Astrocyte of the spinal cord (primary cell): ENCODE results near the gene SMARCD3.

Experiments
- DNase-seq: peaks from one replicate; pipeline ENCODE4 v3.0.0; 2011; ENCODE audit warnings: low read depth, low spot score
- H3K4me3 ChIP-seq: 2 replicates; pipeline ENCODE4 v1.5.1; 2011; ENCODE audit warnings: low read depth, mild to moderate bottlenecking, low read length, moderate library complexity
- in situ Hi-C: cut with HindIII; loops from 2 replicates; pipeline ENCODE4 v1.10.0; 2017; ENCODE audit warnings: low sequenced_read_pairs
- TF ChIP-seq, protein P1 (sequence below): IDR thresholded peaks from 2 replicates; pipeline ENCODE4 v1.5.1; 2012; ENCODE audit warnings: low read depth, mild to moderate bottlenecking, low read length, inconsistent platforms

The SMARCD3 gene

DNA sequence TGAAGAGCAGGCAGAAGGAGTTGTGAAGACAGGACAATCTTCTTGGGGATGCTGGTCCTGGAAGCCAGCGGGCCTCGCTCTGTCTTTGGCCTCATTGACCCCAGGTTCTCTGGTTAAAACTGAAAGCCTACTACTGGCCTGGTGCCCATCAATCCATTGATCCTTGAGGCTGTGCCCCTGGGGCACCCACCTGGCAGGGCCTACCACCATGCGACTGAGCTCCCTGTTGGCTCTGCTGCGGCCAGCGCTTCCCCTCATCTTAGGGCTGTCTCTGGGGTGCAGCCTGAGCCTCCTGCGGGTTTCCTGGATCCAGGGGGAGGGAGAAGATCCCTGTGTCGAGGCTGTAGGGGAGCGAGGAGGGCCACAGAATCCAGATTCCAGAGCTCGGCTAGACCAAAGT lies 14.7 kb downstream of the SMARCD3 start:
- H3K4me3 ChIP-seq: peak overlapping the region; percentile 89
- in situ Hi-C loops: no loop called here
- TF ChIP-seq, protein P1, sequence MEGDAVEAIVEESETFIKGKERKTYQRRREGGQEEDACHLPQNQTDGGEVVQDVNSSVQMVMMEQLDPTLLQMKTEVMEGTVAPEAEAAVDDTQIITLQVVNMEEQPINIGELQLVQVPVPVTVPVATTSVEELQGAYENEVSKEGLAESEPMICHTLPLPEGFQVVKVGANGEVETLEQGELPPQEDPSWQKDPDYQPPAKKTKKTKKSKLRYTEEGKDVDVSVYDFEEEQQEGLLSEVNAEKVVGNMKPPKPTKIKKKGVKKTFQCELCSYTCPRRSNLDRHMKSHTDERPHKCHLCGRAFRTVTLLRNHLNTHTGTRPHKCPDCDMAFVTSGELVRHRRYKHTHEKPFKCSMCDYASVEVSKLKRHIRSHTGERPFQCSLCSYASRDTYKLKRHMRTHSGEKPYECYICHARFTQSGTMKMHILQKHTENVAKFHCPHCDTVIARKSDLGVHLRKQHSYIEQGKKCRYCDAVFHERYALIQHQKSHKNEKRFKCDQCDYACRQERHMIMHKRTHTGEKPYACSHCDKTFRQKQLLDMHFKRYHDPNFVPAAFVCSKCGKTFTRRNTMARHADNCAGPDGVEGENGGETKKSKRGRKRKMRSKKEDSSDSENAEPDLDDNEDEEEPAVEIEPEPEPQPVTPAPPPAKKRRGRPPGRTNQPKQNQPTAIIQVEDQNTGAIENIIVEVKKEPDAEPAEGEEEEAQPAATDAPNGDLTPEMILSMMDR: no peak
- DNase-seq: no peak

DNA sequence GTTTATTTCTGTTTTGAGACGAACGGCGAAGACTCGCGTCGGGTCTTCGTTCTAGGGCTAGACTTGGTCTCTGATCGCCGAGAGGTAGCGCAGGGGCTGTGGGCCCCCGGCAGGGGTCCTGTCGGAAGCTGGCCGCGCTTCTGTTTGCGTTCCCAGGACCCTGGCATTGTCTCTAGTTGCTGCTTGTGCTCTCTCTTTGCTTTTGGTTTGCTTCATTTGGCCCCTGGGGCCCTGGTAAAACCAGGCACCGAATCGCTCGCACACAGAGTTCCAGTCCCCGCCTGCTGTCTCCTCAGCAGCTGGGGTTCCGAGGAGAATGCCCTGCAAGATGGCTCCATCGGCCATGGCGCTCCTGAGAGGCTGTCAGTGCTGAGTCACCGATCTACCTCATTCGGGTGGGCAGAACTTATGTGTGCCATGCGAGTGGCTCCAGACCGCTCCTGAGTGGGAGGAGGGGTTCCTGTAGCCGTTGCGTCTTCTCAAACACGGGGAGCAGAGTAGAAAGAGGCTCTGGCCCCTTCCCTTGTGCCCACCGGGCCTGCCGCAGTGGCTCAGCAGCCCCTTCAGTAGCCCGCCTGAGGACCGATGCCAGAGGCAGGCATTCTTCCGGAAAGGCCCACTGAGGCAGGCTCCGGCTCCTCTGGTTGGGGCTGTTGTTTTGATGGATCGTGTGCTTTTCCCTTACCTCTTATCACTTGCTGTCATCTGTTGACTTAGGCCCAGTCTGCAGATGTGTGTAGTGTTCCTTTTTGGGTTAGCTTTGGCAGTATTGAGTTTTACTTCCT lies 15.4 kb downstream of the SMARCD3 start:
- H3K4me3 ChIP-seq: peak overlapping the region; percentile 89
- peak; percentile 74 for DNase-seq
- TF ChIP-seq, protein P1: no peak
- in situ Hi-C loops: no loop called here

DNA sequence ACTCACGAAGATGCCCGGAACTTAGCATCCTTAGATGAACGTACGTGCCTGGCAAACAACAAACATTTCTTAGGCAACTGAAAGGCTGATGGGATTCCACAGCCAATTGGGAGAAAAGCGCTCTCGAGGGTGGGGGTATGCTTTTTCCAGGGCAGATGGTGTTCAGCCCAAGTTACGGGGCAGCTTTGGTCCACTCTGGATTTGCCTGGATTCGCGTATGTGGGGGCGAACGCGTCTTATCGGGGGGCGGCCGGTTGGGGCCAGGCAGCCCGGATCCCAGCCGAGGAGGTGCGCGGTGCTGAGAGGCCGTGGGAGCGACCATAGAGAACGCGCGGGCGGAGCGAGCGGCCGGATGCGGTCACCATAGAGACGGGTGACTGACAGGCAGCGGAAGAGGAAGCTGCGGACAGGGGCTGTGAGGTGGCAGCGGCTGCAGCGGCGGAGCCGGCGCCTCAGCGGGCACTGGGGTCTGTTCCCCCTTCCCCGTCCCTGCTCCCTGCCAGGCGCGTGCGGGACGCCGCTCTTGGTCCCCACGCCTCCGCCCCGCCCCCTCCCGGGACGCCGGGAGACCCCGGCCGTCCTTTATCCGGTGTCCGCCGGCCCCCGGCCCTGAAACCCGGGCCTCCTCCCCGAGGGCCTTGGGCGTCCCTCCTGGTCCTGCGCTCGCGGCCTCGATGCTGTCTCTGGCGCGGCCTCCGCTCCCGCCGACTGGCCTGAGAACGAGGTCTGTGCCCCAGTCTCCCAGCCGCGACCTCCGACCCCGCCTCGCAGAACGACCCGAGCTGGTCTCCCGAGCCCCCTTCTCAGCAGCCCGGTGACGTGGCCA lies 16.2 kb downstream of the SMARCD3 start, which contains the start of gene CHPF2:
Gene CHPF2 (plus strand): TSS at position 393 of the 826 bp plus-strand sequence. CDS start 1,529 bp downstream, outside the sequence.
- DNase-seq: peak; percentile 83
- in situ Hi-C loops: no loop called here
- peak within 1 kb of the TSS; percentile 89 for H3K4me3 ChIP-seq
- TF ChIP-seq, protein P1: no peak

DNA sequence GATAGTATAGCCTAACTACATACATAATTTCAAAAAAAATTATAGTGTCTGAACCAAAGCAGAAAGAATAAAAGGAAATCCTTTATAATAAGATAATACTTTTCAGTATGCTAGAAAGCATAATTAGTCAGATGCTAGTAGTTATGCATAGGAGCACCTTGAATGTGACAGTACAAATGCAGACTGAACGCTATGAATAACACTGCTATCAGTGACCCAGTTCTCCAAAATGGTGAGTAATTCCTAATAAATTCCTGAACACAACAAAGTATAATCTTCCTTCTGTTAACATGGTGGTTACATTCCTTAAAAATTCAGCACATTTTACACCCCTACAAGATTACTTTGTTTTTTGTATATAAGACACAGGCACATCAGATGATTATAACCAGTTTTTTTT lies 17.4 kb downstream of the SMARCD3 start:
- in situ Hi-C loops: no loop called here
- DNase-seq: no peak
- no peak overlapping the region for H3K4me3 ChIP-seq
- TF ChIP-seq, protein P1: no peak

DNA sequence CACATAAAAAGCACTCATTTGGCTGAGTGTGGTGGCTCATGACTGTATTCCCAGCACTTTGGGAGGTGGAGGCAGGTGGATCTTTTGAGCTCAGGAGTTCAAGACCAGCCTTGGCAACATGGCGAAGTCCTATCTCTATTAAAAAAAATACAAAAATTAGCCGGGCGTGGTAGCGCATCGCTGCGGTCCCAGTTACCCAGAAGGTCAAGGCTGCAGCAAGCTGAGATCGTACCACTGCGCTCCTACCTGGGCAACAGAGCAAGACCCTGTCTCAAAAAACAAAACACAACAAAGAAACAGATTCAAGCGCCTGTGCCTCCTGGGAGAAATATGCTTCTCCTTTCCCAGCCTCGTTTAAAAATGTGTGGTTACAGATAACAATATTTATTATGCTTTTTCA lies 19.2 kb downstream of the SMARCD3 start:
- H3K4me3 ChIP-seq: no peak overlapping the region
- in situ Hi-C loops: no loop called here
- no peak for DNase-seq
- TF ChIP-seq, protein P1: no peak

DNA sequence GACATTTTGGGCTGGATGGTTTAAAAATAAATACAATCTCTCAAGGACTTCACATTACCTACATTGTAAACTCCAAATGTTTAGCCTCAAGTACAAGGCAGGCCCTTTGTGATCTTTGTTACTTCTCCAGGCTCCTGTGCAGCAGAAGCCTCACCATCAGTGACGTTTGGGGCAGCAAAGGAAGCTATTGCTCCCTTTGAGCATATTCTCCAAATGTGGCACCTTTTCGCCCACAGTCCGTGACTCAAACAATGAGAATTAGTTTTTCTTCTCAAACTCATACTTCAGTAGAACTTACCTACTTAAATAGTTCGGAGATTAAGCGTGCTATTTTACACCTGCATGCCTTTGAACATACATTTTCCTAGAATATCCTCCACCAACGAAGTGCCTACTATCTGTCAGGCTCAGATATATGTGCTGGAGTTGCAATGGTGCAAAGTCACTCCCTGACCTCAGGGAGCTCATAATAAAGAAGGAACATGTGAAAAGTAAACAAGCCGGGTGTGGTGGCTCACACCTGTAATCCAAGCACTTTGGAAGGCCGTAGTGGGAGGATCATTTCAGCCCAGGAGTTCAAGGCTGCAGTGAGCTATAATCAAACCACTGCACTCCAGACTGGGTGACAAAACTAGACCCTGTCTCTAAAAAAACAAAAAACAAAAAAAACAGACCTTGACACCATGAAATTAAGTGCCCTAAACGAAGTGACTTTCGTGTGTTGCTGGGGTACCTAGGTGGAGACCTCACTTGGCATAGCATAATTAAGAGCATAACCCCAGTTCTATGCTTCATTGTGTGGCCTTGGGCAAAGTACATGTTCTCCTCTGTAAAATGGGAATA lies 20.2 kb downstream of the SMARCD3 start:
- in situ Hi-C loops: no loop called here
- TF ChIP-seq, protein P1: no peak
- H3K4me3 ChIP-seq: peak overlapping the region; percentile 91
- no peak for DNase-seq
